ENCODE data around the gene CDH6. TPM values are rescaled to one million over a fixed set of nuclear protein-coding genes. Genes with fewer than 3 reads are reported as not detected.

The CDH6 gene
- total RNA-seq, 2 donors from 2014 or later = 3.2 to 15.9 TPM

- ATAC-seq (ENCODE audit: insufficient number of reproducible peaks, low FRiP score, low read depth) (no peak), DNase-seq (ENCODE audit: low spot score) (no peak)
- H3K4me1 ChIP-seq (ENCODE audit: control insufficient read depth in 1 of 2, low read depth in 2 of 2) = no peaks in the 10 kb centered on the region
- H3K27me3 ChIP-seq (replicated peaks; ENCODE audit: insufficient read depth) = no peaks in the 10 kb centered on the region
- H3K4me3 ChIP-seq = no peak overlapping the region
- no peak for TF ChIP-seq CTCF (IDR thresholded peaks at IDR 0.05)
- H3K27ac ChIP-seq = no peak overlapping the region
- no peaks in the 10 kb centered on the region for H3K9me3 ChIP-seq
- H3K36me3 ChIP-seq = no peaks in the 10 kb centered on the region
Measured at GRCh38 chr5:31268686-31269085, 75.2 kb downstream of the CDH6 start.

- no peak for TF ChIP-seq CTCF (IDR thresholded peaks at IDR 0.05)
- H3K9me3 ChIP-seq = no peaks in the 10 kb centered on the region
- no peak for DNase-seq (ENCODE audit: low spot score)
Measured at GRCh38 chr5:31269259-31269658, 75.8 kb downstream of the CDH6 start.

GRCh38 chr5:31270396-31270795 is 76.9 kb downstream of the CDH6 start:
- Histone ChIP-seq H3K9me3 (no peaks in the 10 kb centered on the region), H3K27ac (no peak overlapping the region), H3K27me3 (replicated peaks; ENCODE audit: insufficient read depth) (no peaks in the 10 kb centered on the region), H3K4me1 (ENCODE audit: control insufficient read depth in 1 of 2, low read depth in 2 of 2) (no peaks in the 10 kb centered on the region), H3K4me3 (no peak overlapping the region), H3K36me3 (no peaks in the 10 kb centered on the region)
- ATAC-seq (ENCODE audit: insufficient number of reproducible peaks, low FRiP score, low read depth) (no peak), DNase-seq (ENCODE audit: low spot score) (no peak)
- TF ChIP-seq CTCF (IDR thresholded peaks at IDR 0.05) = peak; percentile 60

More at GRCh38 chr5:31269259-31269658, 75.8 kb downstream of the CDH6 start:
- Histone ChIP-seq H3K4me3 (no peak overlapping the region), H3K27ac (no peak overlapping the region), H3K27me3 (replicated peaks; ENCODE audit: insufficient read depth) (no peaks in the 10 kb centered on the region), H3K4me1 (ENCODE audit: control insufficient read depth in 1 of 2, low read depth in 2 of 2) (no peaks in the 10 kb centered on the region), H3K36me3 (no peaks in the 10 kb centered on the region)
- ATAC-seq (ENCODE audit: insufficient number of reproducible peaks, low FRiP score, low read depth) = no peak

GRCh38 chr5:31271567-31271966 is 78.1 kb downstream of the CDH6 start:
- Histone ChIP-seq H3K27ac (no peak overlapping the region), H3K27me3 (replicated peaks; ENCODE audit: insufficient read depth) (no peaks in the 10 kb centered on the region), H3K4me3 (no peak overlapping the region), H3K36me3 (no peaks in the 10 kb centered on the region), H3K4me1 (ENCODE audit: control insufficient read depth in 1 of 2, low read depth in 2 of 2) (no peaks in the 10 kb centered on the region), H3K9me3 (no peaks in the 10 kb centered on the region)
- DNase-seq (ENCODE audit: low spot score) (no peak), ATAC-seq (ENCODE audit: insufficient number of reproducible peaks, low FRiP score, low read depth) (no peak)
- no peak for TF ChIP-seq CTCF (IDR thresholded peaks at IDR 0.05)

GRCh38 chr5:31273161-31273560 is 79.7 kb downstream of the CDH6 start:
- no peaks in the 10 kb centered on the region for H3K27me3 ChIP-seq (replicated peaks; ENCODE audit: insufficient read depth)
- DNase-seq (ENCODE audit: low spot score) (no peak), ATAC-seq (ENCODE audit: insufficient number of reproducible peaks, low FRiP score, low read depth) (no peak)
- no peak overlapping the region for H3K27ac ChIP-seq
- peak overlapping the region; percentile 53 for H3K4me3 ChIP-seq
- no peaks in the 10 kb centered on the region for H3K4me1 ChIP-seq (ENCODE audit: control insufficient read depth in 1 of 2, low read depth in 2 of 2)
- H3K9me3 ChIP-seq = no peaks in the 10 kb centered on the region
- no peak for TF ChIP-seq CTCF (IDR thresholded peaks at IDR 0.05)
- H3K36me3 ChIP-seq = no peaks in the 10 kb centered on the region

Data from thoracic aorta (tissue), 2 donors.